Thyroid gland (tissue), 4 donors: ENCODE results near the gene BDH1. TPM values are rescaled to one million over a fixed set of nuclear protein-coding genes. Genes with fewer than 3 reads are reported as not detected.
"Not testable (repeated sequence)": the region's sequence is repeated elsewhere in the genome, so short reads cannot be mapped to it uniquely, and the experiment has no call there.

Experiments
- DNase-seq, 2 donors: peaks; one replicate each; pipeline ENCODE4 v3.0.0-alpha.2; 2019
- H3K27ac ChIP-seq, 3 donors: fragments of 200-600 bp; sonication (generic); 1 replicate in 2 of 3; 2 replicates in 1 of 3; pipeline ENCODE4 v1.5.1; 2016 to 2019; ENCODE audit warnings: mild to moderate bottlenecking in 1 of 3, moderate library complexity in 1 of 3
- H3K27me3 ChIP-seq: fragments of 200-600 bp; sonication (generic); one replicate; pipeline ENCODE4 v1.5.1; 2019
- H3K36me3 ChIP-seq, 2 donors: fragments of 200-600 bp; sonication (generic); one replicate each; pipeline ENCODE4 v1.5.1; 2016 to 2019
- H3K4me1 ChIP-seq, 2 donors: fragments of 200-600 bp; sonication (generic); one replicate each; pipeline ENCODE4 v1.5.1; 2017 to 2019
- H3K4me3 ChIP-seq, 3 donors: fragments of 200-600 bp; sonication (generic); replicated peaks in 1 of 3; 1 replicate in 2 of 3; 2 replicates in 1 of 3; pipeline ENCODE4 v1.5.1; 2016; ENCODE audit warnings: mild to moderate bottlenecking in 1 of 3
- H3K9me3 ChIP-seq: fragments of 200-600 bp; sonication (generic); one replicate; pipeline ENCODE4 v1.5.1; 2017
- POLR2A ChIP-seq, 2 donors: fragments of 450-650 bp; IDR thresholded peaks; one replicate each; pipeline ENCODE4 v1.6.1; 2017; ENCODE audit warnings: antibody characterized with exemption in 2 of 2, mild to moderate bottlenecking in 2 of 2, moderate library complexity in 1 of 2
- WGBS, 2 donors: methylation state at CpG; one replicate each; pipeline ENCODE4 v1.1.5; 2017; 5-methylcytosine and 5-hydroxymethylcytosine counted together
- intact Hi-C: fragments of 100-400 bp; cut with DNase I; formaldehyde crosslinking; loops from one replicate; pipeline ENCODE4 v1.15.1; 2023
- total RNA-seq, 4 donors: library from RNA; depleted of rRNA; stranded (reverse); fragments of >200 nt; gene quantifications; one replicate each; pipeline ENCODE4 v1.2.3, GENCODE V29; 2016
- TF ChIP-seq, protein P1 (sequence below), 6 experiments: fragments of 200-600 bp in 3 of 6; fragments of 450-650 bp in 3 of 6; sonication (generic) in 3 of 6; IDR thresholded peaks; one replicate each; pipeline ENCODE4 v1.5.1; 2016 to 2019; ENCODE audit warnings: antibody characterized with exemption in 6 of 6, mild to moderate bottlenecking in 2 of 6, inconsistent platforms in 1 of 6, moderate library complexity in 1 of 6

The BDH1 gene
- total RNA-seq, 4 donors from 2014 or later: 37.1 to 83.1 (median 57.8) TPM

DNA sequence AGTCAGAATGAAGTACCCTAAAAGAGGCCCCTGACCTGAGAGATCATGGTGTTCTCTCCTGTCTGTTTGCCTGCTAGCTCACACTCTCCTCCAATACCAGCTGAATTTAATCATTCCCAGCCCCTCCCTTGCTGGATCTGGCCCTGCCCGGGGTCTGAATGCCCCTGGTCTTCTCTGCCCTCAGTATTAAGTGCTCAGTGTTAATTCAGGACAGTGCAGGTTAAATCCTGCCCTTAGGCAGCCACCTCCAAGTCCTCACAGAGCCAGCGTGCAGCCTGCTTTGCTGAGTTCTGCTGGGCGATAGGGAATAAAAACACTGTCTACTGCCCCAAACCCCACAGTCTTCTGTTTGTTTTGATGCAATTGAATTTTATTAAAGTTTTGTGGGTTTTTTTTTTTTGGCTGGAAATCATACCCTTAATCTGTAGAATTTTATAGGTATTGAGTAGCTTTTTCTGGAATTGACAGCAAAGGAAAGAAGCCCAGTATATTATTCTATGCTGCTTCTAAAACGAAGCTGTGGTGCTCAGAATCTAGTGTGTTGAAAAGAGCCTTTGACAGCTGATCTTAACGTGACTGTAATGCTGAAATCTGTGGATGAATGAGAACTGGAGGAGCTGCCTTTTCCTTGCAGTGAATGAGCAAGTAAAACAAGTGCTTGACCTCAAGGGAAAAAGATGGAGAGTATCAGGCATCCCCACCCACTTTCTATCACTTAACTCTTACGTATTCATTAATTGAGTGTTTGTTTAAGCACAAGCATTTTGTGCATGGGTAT, 12.3 kb upstream of the BDH1 start:
- H3K9me3 ChIP-seq: no peaks in the 10 kb centered on the region
- WGBS, 2 donors: 24 to 27% methylated on average over 6 of the region's 6 CpGs
- H3K27ac ChIP-seq: no peak overlapping the region
- H3K36me3 ChIP-seq: no peaks in the 10 kb centered on the region
- no peak for DNase-seq
- no peak overlapping the region for H3K4me3 ChIP-seq
- intact Hi-C loops: no loop called here
- TF ChIP-seq POLR2A (IDR thresholded peaks at IDR 0.05): no peak
- TF ChIP-seq, protein P1, sequence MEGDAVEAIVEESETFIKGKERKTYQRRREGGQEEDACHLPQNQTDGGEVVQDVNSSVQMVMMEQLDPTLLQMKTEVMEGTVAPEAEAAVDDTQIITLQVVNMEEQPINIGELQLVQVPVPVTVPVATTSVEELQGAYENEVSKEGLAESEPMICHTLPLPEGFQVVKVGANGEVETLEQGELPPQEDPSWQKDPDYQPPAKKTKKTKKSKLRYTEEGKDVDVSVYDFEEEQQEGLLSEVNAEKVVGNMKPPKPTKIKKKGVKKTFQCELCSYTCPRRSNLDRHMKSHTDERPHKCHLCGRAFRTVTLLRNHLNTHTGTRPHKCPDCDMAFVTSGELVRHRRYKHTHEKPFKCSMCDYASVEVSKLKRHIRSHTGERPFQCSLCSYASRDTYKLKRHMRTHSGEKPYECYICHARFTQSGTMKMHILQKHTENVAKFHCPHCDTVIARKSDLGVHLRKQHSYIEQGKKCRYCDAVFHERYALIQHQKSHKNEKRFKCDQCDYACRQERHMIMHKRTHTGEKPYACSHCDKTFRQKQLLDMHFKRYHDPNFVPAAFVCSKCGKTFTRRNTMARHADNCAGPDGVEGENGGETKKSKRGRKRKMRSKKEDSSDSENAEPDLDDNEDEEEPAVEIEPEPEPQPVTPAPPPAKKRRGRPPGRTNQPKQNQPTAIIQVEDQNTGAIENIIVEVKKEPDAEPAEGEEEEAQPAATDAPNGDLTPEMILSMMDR (IDR thresholded peaks at IDR 0.05): no peak
- peaks cover 0 to 5% of the 10 kb centered on the region in 2 donors for H3K4me1 ChIP-seq
- H3K27me3 ChIP-seq: no peaks in the 10 kb centered on the region

GRCh38 chr3:197566155-197566554, 10.4 kb upstream of the BDH1 start:
- H3K27me3 ChIP-seq, H3K36me3 ChIP-seq, H3K4me3 ChIP-seq, H3K27ac ChIP-seq, DNase-seq, H3K9me3 ChIP-seq, intact Hi-C loops: not testable (repeated sequence)
- peaks cover 0 to 14% of the 10 kb centered on the region in 2 donors for H3K4me1 ChIP-seq

DNA sequence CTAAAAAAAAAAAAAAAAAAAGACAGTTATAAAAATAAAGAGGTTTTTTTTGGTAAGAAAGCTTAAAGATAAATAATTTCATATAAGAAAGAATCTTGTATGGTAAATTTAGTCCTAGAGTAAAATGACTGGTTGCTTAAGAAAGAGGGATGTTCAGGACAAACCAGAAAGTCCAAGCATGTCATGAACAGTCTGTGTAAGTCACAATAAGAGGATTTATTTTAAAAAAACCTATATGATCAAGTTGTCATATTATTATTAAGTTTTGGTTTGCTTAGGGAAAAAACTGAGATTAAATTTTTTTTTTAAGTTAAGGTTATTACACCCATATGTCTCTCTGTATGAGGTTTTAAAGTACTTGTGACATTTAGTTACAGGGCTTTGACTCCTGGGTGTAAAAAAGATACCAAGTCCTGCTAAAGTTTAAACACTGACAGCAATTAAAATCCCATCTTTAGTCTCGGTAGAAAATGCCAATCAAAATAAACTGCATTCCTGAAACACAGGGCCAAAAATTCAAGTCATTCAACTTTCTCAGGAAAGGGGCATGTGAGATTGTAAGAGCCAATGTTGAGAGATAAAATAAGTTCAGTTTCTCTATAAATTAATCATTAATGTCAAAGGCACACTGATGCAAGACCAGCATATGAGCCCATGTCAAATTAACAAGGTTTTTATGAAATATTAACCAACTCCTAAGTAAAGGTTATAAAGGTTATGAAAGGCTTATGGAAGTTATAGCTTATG, 8.5 kb upstream of the BDH1 start:
- no peak for DNase-seq
- WGBS, 2 donors: 65 to 76% methylated on average over 1 of the region's 1 CpG
- Histone ChIP-seq H3K27me3 (no peaks in the 10 kb centered on the region), H3K9me3 (no peaks in the 10 kb centered on the region), H3K36me3 (no peaks in the 10 kb centered on the region), H3K27ac (no peak overlapping the region), H3K4me3 (no peak overlapping the region), H3K4me1 (peaks cover 0 to 22% of the 10 kb centered on the region in 2 donors)
- intact Hi-C loops: no loop called here
- TF ChIP-seq, protein P1 (IDR thresholded peaks at IDR 0.05): no peak
- TF ChIP-seq POLR2A (IDR thresholded peaks at IDR 0.05): no peak

- Histone ChIP-seq H3K36me3 (no peaks in the 10 kb centered on the region), H3K4me1 (peaks cover 0 to 17% of the 10 kb centered on the region in 2 donors), H3K27me3 (no peaks in the 10 kb centered on the region), H3K4me3 (no peak overlapping the region), H3K9me3 (no peaks in the 10 kb centered on the region), H3K27ac (peak overlapping the region in 1 of 3 donors; percentile 7)
- no peak for DNase-seq
- TF ChIP-seq POLR2A (IDR thresholded peaks at IDR 0.05): no peak
- TF ChIP-seq, protein P1 (IDR thresholded peaks at IDR 0.05): no peak
- WGBS, 2 donors: 84 to 88% methylated on average over 6 of the region's 6 CpGs
- intact Hi-C loops: no loop called here
Observed at GRCh38 chr3:197562398-197563251, 6.9 kb upstream of the BDH1 start.

- no peak for DNase-seq
- H3K9me3 ChIP-seq: no peaks in the 10 kb centered on the region
- H3K27me3 ChIP-seq: no peaks in the 10 kb centered on the region
- intact Hi-C loops: no loop called here
- no peak overlapping the region for H3K4me3 ChIP-seq
- peaks cover 0 to 17% of the 10 kb centered on the region in 2 donors for H3K4me1 ChIP-seq
- H3K27ac ChIP-seq: peak overlapping the region in 1 of 3 donors; percentile 7
- WGBS, 2 donors: 42 to 52% methylated on average over 5 of the region's 5 CpGs
- H3K36me3 ChIP-seq: no peaks in the 10 kb centered on the region
- TF ChIP-seq POLR2A (IDR thresholded peaks at IDR 0.05): no peak
- TF ChIP-seq, protein P1 (IDR thresholded peaks at IDR 0.05): no peak
Observed at GRCh38 chr3:197561926-197562325, 6.2 kb upstream of the BDH1 start.
